ENCODE results near the gene ULK4.

GRCh38 chr3:41769106-41769505, 192.8 kb downstream of the ULK4 start:
- TF ChIP-seq, protein P1, sequence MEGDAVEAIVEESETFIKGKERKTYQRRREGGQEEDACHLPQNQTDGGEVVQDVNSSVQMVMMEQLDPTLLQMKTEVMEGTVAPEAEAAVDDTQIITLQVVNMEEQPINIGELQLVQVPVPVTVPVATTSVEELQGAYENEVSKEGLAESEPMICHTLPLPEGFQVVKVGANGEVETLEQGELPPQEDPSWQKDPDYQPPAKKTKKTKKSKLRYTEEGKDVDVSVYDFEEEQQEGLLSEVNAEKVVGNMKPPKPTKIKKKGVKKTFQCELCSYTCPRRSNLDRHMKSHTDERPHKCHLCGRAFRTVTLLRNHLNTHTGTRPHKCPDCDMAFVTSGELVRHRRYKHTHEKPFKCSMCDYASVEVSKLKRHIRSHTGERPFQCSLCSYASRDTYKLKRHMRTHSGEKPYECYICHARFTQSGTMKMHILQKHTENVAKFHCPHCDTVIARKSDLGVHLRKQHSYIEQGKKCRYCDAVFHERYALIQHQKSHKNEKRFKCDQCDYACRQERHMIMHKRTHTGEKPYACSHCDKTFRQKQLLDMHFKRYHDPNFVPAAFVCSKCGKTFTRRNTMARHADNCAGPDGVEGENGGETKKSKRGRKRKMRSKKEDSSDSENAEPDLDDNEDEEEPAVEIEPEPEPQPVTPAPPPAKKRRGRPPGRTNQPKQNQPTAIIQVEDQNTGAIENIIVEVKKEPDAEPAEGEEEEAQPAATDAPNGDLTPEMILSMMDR (IDR thresholded peaks at IDR 0.05; ENCODE audit: poor library complexity, severe bottlenecking), result no peak
- TF ChIP-seq SMC3 (conservative IDR thresholded peaks at IDR 0.05; ENCODE audit: poor library complexity) (no peak), EP300 (conservative IDR thresholded peaks at IDR 0.05; ENCODE audit: poor library complexity, severe bottlenecking) (no peak), POLR2AphosphoS5 (IDR thresholded peaks at IDR 0.05) (no peak), EZH2 (IDR thresholded peaks at IDR 0.05; ENCODE audit: borderline replicate concordance, insufficient read depth, low read length, poor library complexity, severe bottlenecking) (no peak), RAD21 (conservative IDR thresholded peaks at IDR 0.05) (no peak)

All from neural cell (in vitro differentiated cells).